Right ventricle myocardium superior (tissue), 1 donor: Measurements from ENCODE around the gene NCOA3. TPM values are rescaled to one million over a fixed set of nuclear protein-coding genes. Genes with fewer than 3 reads are reported as not detected.
"Not testable (repeated sequence)": the region's sequence is repeated elsewhere in the genome, so short reads cannot be mapped to it uniquely, and the experiment has no call there.

Experiments used
- ATAC-seq: fragments of 200-7000 bp; cut with Tn5 transposase; one replicate; pipeline ENCODE4 v1.9.1; 2020; ENCODE audit warnings: mild to moderate bottlenecking; ENCODE audit not compliant: poor library complexity
- DNase-seq: peaks from one replicate; pipeline ENCODE4 v3.0.0-alpha.2; 2020
- intact Hi-C: fragments of 100-400 bp; cut with DNase I; formaldehyde crosslinking; loops from one replicate; pipeline ENCODE4 v1.11.2; 2022
- total RNA-seq: library from RNA; stranded (reverse); fragmentation: NEBNext Ultra II Directional; extraction: Animal tissue kit (Norgen Biotek cat#: 25700); gene quantifications from one replicate; pipeline ENCODE4 v1.2.1, GENCODE V29; 2021
- donor health status: DM: no; HTN: yes; CAD: no; lungs with severe emphysema.

The NCOA3 gene
- total RNA-seq, 1 donor from 2014 or later = 19.1 TPM

- ATAC-seq, DNase-seq, intact Hi-C loops: not testable (repeated sequence)
Measured at GRCh38 chr20:47494606-47495005, 7.1 kb upstream of the NCOA3 start.

- ATAC-seq (no peak), DNase-seq (no peak)
- intact Hi-C loops = no loop called here
Measured at GRCh38 chr20:47496118-47496517, 5.6 kb upstream of the NCOA3 start.

GRCh38 chr20:47498606-47499005, 3.1 kb upstream of the NCOA3 start:
- DNase-seq = no peak
- intact Hi-C loops = no loop called here
- no peak for ATAC-seq

- intact Hi-C loops = no loop called here
- ATAC-seq = no peak
- no peak for DNase-seq
Measured at GRCh38 chr20:47499053-47499452, 2.6 kb upstream of the NCOA3 start.

DNA sequence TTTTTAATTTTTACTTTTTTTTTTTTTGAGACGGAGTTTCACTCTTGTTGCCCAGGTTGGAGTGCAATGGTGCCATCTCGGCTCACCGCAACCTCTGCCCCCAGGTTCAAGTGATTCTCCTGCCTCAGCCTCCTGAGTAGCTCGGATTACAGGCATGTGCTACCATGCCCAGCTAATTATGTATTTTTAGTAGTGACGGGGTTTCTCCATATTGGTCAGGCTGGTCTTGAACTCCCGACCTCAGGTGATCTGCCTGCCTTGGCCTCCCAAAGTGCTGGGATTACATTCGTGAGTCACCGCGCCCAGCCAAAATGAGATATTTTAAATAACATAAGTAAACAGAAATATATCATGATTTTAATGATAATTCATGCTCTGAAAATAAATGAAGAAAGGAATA, 1.6 kb upstream of the NCOA3 start:
- not testable (repeated sequence) for DNase-seq, ATAC-seq
- intact Hi-C loops = loop anchor here (10.0 kb wide), 1 partner anchor 115 kb away; no protein-coding TSS in a partner anchor

DNA sequence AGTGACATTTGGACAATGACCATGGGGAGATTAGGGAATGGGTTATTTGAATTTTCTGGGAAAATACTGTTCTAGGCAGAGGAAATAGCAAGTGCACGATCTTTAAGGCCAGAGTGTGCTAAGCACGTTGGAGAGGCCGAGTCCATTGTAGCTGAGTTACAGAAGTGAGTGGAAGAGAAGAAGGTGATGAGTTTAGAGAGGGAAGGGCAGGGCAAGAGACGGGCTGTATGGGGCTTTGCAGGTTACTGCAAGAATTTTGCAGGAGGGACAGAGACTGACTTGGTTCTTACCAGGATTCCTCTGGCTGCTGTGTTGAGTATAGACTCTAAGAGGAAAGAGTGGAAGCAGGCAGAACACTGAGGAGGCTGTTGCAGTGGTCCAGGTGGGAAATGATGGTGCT, 1.1 kb upstream of the NCOA3 start:
- no peak for ATAC-seq
- no peak for DNase-seq
- intact Hi-C loops = loop anchor here (10.0 kb wide), 1 partner anchor 114 kb away; no protein-coding TSS in a partner anchor

DNA sequence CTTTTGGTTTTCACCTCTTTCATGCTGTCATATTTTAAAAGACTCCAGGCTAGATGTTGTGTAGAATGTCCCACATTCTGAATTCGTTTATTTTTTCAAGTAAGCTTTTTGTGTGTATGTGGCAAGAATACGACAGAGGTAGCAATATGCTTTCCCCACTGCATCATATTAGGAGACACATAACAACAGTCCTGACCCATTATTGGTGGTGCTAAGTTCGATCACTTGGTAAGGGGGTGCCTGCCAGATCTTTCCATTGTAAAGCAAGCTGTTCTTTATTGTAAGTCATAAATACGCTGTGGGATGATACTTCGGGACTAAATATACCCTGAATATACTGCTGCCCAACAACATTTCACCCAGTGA, 588 bp upstream of the NCOA3 start:
- intact Hi-C loops = loop anchor here (10.0 kb wide), 1 partner anchor 114 kb away; no protein-coding TSS in a partner anchor
- no peak for DNase-seq
- peak; percentile 2 for ATAC-seq

DNA sequence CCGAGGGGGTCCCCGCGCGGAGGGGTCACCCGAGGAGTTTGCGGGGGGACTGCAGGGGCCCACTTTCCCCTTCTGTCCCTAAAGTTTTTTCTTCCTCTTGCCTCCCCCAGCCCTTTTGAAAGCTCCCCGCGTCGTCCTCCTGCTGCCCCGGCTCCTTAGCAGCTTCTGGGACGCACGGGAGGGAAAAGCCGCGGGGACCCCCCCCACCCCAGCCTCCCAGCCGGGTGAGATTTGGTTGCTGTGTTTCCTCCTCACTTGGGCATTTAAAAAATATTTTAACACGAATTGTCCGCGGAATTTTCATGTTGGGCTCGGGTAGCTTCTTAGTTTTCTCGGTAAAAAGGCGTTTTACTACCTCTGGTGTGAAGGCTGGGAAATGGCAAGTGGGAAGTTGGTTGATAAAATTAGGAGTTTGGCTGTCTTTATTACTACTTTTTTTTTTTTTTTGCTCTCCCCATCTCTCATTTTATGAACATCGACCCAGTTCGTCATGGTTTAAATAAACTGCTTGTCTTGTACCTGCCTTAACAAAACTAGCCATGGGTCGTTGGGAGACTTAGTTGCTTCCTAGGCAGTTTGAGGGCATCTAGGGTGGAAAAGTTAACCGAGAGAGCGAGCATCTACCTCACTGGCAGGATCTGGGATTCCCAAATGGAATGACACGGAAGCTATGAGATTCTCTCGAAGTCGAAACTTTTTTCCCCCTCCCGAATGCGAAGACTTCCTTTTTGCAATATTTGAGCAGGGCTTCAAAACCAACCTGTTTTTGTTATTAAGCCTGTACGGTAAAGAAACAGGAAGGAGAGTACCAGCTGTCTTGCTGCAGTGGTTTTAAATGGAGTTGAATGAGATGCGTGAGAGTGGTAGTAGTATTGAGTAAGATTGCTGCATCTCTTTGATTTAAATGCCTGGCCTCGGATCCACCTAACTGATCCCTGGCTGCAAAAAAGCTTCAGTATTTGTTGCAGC, 868 bp downstream of the NCOA3 start:
- DNase-seq (no peak), ATAC-seq (peak; percentile 37)
- intact Hi-C loops = loop anchor here (10.0 kb wide), 1 partner anchor 112 kb away; no protein-coding TSS in a partner anchor

DNA sequence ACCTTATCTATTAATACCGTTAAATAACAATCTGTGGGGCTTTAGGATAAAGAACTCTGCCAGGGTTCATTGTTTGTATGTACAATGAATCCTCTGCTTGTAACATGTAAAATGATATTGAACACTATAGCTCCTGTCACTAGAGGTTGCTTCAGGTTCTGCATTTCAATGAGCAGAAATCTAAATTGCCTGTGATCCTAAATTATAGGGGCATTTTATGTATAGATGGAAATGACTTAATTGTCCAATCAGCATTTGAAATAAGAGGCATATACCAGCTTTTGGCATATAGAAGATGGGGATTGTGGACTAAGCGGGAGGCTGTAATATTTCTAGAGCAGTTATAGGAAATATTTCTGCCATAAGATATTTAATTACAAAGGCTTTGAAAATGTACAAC, 2.0 kb downstream of the NCOA3 start:
- intact Hi-C loops = loop anchor here (10.0 kb wide), 1 partner anchor 111 kb away; no protein-coding TSS in a partner anchor
- ATAC-seq = no peak
- no peak for DNase-seq

DNA sequence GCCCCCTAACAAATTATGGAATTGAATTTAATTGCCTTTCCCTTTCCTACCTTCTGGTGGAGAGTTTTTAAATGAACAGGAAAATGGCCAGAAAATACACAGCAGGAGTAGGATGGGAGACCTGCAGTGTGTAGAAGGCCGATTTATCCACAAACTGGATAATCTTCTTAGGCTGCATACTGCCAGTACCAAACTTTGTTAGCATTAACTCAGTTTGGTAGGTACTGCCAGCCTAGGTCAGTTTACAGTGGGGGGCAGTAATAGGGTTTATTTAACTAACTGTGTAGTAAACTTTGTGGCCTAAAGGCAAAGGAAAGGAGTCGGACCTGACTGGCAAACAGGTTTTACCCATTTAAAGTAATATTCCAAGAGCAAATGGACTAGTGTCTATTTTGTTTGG, 4.6 kb downstream of the NCOA3 start:
- no peak for DNase-seq
- intact Hi-C loops = loop anchor here (10.0 kb wide), 1 partner anchor 108 kb away; no protein-coding TSS in a partner anchor
- no peak for ATAC-seq

DNA sequence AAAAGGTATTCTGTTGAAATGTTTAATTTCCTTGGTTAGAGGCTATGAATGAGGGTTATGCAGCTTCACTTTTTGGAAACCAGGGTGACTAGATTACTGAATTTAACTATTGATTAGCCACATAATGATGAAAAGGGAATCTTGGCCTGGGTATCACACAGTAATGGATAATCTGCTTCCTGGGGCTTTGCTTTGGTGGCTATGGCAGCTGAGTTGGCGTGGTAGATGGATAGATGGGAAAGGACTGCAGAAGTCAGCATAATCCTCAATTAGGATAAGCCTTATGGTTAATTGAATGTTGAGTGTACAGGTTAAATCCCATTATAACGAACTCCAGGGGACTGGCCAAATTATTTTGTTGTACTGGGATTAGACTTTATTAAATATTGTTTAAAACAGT, 5.2 kb downstream of the NCOA3 start:
- no peak for ATAC-seq
- intact Hi-C loops = loop anchor here (10.0 kb wide), 1 partner anchor 108 kb away; no protein-coding TSS in a partner anchor
- DNase-seq = no peak

DNA sequence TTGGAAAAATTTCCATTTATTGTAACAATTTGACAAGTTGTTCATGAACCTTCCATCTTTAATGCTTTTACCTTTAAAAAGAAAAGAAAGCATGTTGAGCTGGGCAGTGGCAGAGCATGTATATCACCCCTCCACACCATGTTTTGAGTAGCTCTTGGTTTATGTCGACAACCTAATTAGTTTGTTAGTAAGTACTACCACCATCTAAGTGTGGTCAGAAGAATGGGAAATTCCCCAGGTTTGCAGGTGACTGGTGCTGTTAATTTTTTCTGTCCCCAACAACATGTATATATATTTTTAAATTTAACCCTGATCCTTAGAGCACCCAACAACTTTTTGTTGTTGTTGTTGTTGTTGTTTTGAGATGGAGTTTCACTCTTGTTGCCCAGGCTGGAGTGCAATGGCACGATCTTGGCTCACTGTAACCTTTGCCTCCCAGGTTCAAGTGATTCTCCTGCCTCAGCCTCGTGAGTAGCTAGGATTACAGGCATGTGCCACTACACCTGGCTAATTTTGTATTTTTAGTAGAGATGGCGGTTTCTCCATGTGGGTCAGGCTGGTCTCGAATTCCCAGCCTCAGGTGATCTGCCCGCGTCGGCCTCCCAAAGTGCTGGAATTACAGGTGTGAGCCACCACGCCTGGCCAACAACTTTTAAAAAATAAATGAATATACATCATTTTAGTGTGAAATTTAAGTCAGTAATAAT, 5.7 kb downstream of the NCOA3 start:
- intact Hi-C loops = loop anchor here (10.0 kb wide), 1 partner anchor 107 kb away; no protein-coding TSS in a partner anchor
- not testable (repeated sequence) for DNase-seq, ATAC-seq

DNA sequence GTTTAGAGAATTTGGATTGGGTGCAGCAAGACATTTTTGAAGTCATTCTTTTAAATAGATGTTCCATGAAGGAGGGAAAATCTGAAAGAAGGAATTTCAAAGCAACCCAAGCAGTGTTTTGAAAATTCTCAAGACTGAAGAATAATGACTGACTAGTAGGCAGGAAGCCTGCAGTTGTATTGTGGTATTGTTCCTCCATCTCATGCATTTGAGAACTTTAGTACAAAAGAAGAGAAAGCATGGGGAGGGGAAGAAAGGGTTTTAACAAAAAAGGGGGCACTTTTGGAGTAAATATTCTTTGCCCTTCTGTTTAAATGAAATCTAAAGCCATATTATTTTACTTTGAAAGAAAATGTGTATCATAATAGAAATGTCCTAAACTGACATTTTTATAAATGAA, 6.6 kb downstream of the NCOA3 start:
- intact Hi-C loops = loop anchor here (10.0 kb wide), 1 partner anchor 107 kb away; no protein-coding TSS in a partner anchor
- no peak for ATAC-seq
- no peak for DNase-seq

- intact Hi-C loops = loop anchor here (10.0 kb wide), 1 partner anchor 106 kb away; no protein-coding TSS in a partner anchor
- ATAC-seq = no peak
Measured at GRCh38 chr20:47509104-47509661, 7.5 kb downstream of the NCOA3 start.

DNA sequence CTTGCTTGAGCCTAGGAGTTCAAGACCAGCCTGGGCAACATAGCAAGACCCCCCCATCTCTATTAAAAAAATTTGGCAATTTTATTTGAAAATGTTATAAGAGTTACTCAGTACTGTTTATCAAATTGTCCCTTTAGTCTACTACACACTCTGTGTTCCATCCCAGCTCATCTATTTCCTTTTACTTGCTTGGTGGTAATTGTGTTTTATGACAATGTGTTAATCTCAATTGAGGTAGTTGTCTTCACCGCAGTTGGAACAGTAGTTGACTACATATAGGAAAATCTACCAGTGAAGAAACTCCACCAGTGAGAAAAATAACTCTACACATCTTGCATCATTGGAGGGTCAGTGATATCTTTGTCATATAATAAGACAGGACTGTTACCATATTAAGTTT, 8.0 kb downstream of the NCOA3 start:
- ATAC-seq (no peak), DNase-seq (no peak)
- intact Hi-C loops = loop anchor here (10.0 kb wide), 1 partner anchor 105 kb away; no protein-coding TSS in a partner anchor

More at GRCh38 chr20:47509104-47509661, 7.5 kb downstream of the NCOA3 start:
- no peak for DNase-seq

- intact Hi-C loops = no loop called here
Measured at GRCh38 chr20:47515843-47516242, 14.2 kb downstream of the NCOA3 start.

GRCh38 chr20:47521059-47521808, 19.5 kb downstream of the NCOA3 start:
- no peak for DNase-seq
- no peak for ATAC-seq
- intact Hi-C loops = no loop called here

More at GRCh38 chr20:47515843-47516242, 14.2 kb downstream of the NCOA3 start:
- no peak for ATAC-seq
- DNase-seq = no peak
